ENCODE measurements around the gene TSPAN4. TPM values are rescaled to one million over a fixed set of nuclear protein-coding genes. Genes with fewer than 3 reads are reported as not detected.

Gene TSPAN4
- total and polyA plus RNA-seq, 9 of the 15 experiments (the other 6 are each of a cell fraction or from before 2014, with no cell fraction given): 0.07 to 31.0 (median 15.7) TPM

- peak; percentile 27 for TF ChIP-seq KDM5B (IDR thresholded peaks at IDR 0.05; ENCODE audit: insufficient replicate concordance, low read depth, low read length)
- peak; percentile 27 for TF ChIP-seq POLR2B (IDR thresholded peaks at IDR 0.05; ENCODE audit: low read depth, partially characterized antibody)
- 0 out of 2 replicates have a peak, but pooled peaks have one; percentile 5 for TF ChIP-seq MBD2 (IDR thresholded peaks at IDR 0.05; ENCODE audit: borderline replicate concordance, low read depth)
- TF ChIP-seq RB1 (IDR thresholded peaks at IDR 0.05; ENCODE audit: low read depth): peak; percentile 65
- TF ChIP-seq ZZZ3 (IDR thresholded peaks at IDR 0.05): no peak
- TF ChIP-seq ZBTB17 (CRISPR knock-in tag; IDR thresholded peaks at IDR 0.05): no peak
Observed at GRCh38 chr11:832529-833113, 10.0 kb upstream of the TSPAN4 start, which contains the start of gene CD151 (continued).

GRCh38 chr11:833114-833791, 9.4 kb upstream of the TSPAN4 start:
- Histone ChIP-seq H3K9ac (ENCODE audit: insufficient read depth in 1 of 2, low read depth in 2 of 2, low read length in 2 of 2) (peak overlapping the region; percentile 92 to 95), H3K9me3 (replicated peaks; ENCODE audit: control insufficient read depth, insufficient read depth, low read depth, low read length) (no peaks in the 10 kb centered on the region), H3K4me2 (ENCODE audit: insufficient read depth, low read length) (peak overlapping the region; percentile 85), H3K27me3 (ENCODE audit: control insufficient read depth in 2 of 2, insufficient read depth in 2 of 2, low read length in 2 of 2) (no peaks in the 10 kb centered on the region), H3K27ac (ENCODE audit: extremely low read depth, low read depth, low read length) (peak overlapping the region; percentile 94), H4K20me1 (replicated peaks; ENCODE audit: control insufficient read depth, insufficient read depth, low read length) (peaks cover 7% of the 10 kb centered on the region), H3K79me2 (ENCODE audit: control insufficient read depth, insufficient read depth, low read length) (peaks cover 44% of the 10 kb centered on the region), H3K4me1 (replicated peaks in 1 of 2; ENCODE audit: control insufficient read depth in 2 of 2, insufficient read depth in 2 of 2, low read length in 2 of 2) (peaks cover 17 to 91% of the 10 kb centered on the region in 2 experiments; a peak in 4 of 5 replicates), H2AFZ (ENCODE audit: low read depth, low read length) (peak overlapping the region; percentile 53; the same call in 1 of the 2 replicates), H3K36me3 (ENCODE audit: control insufficient read depth, insufficient read depth, low read length) (peaks cover 40% of the 10 kb centered on the region; the same call in 2 of the 3 replicates), H3K9me1 (ENCODE audit: control insufficient read depth, insufficient read depth, low read length) (peaks cover 2% of the 10 kb centered on the region), H3K4me3 (peak overlapping the region; percentile 87)
- no TSS peak for BruUV-seq (replicated peaks)
- intact Hi-C loops (cut with micrococcal nuclease) (loop anchor here (2.0 kb wide), 1 partner anchor 28 kb away; the partner anchor contains the start of gene PIDD1), in situ Hi-C loops (cut with MboI) (no loop called here)
- DNase-seq (ENCODE audit: extremely low read depth in 1 of 4, low spot score in 3 of 4) (peak; percentile 64 to 76 (median 68)), ATAC-seq (peak; percentile 73), FAIRE-seq (no peak)
- ChIA-PET CTCF (ENCODE audit: low intra/inter-chr PET ratio) (no interaction called here), POLR2A (interaction anchor here (0.5 to 2.3 kb wide), 8 partner anchors 9 to 360 kb away, joined by 3 to 20 read pairs (median 4); partner anchors contain the start of genes PNPLA2, POLR2L and TSPAN4)
- under 1% methylated on average over 30 of the region's 55 CpGs for WGBS (ENCODE audit: insufficient coverage, low coverage, missing lambda C conversion rate)
- no peak for TF ChIP-seq ERF (CRISPR knock-in tag; IDR thresholded peaks at IDR 0.05)
- peak; percentile 66; the same call in 1 of the 2 replicates for TF ChIP-seq ZBTB7A (IDR thresholded peaks at IDR 0.05; ENCODE audit: borderline replicate concordance, control insufficient read depth, low read depth, low read length)
- TF ChIP-seq TEAD1 (CRISPR knock-in tag; IDR thresholded peaks at IDR 0.05): 0 out of 4 replicates have a peak, but pooled peaks of 1 of the 2 experiments have one; percentile 30
- TF ChIP-seq TAF1 (IDR thresholded peaks at IDR 0.05; ENCODE audit: control insufficient read depth, extremely low read depth, insufficient read depth, low read length, severe bottlenecking): peak; percentile 49
- peak; percentile 81 for TF ChIP-seq RBFOX2 (IDR thresholded peaks at IDR 0.05; ENCODE audit: low read depth, low read length)
- TF ChIP-seq E2F4 (CRISPR knock-in tag; IDR thresholded peaks at IDR 0.05; ENCODE audit: low read depth): no peak
- TF ChIP-seq MTA3 (IDR thresholded peaks at IDR 0.05; ENCODE audit: borderline replicate concordance): 0 out of 2 replicates have a peak, but pooled peaks have one; percentile 15
- no peak for TF ChIP-seq ZNF253 (CRISPR knock-in tag; conservative IDR thresholded peaks at IDR 0.05)
- TF ChIP-seq EGR1 (conservative IDR thresholded peaks at IDR 0.05): peak; percentile 44
- TF ChIP-seq ZNF124 (CRISPR knock-in tag; IDR thresholded peaks at IDR 0.05): no peak
- TF ChIP-seq NFIC (IDR thresholded peaks at IDR 0.05): 0 out of 2 replicates have a peak, but pooled peaks have one; percentile 9
- TF ChIP-seq XRCC5 (IDR thresholded peaks at IDR 0.05; ENCODE audit: low read depth, low read length): no peak

Data from K562 (cell line).